Dedifferentiated amniotic fluid mesenchymal stem cell (primary cell): ENCODE results near the gene PTMA.
"Not testable (repeated sequence)": the region's sequence is repeated elsewhere in the genome, so short reads cannot be mapped to it uniquely, and the experiment has no call there.

Source experiments
- DNase-seq: peaks from one replicate; pipeline ENCODE4 v3.0.0-alpha.2; 2016; ENCODE audit errors: extremely low spot score

PTMA gene

DNA sequence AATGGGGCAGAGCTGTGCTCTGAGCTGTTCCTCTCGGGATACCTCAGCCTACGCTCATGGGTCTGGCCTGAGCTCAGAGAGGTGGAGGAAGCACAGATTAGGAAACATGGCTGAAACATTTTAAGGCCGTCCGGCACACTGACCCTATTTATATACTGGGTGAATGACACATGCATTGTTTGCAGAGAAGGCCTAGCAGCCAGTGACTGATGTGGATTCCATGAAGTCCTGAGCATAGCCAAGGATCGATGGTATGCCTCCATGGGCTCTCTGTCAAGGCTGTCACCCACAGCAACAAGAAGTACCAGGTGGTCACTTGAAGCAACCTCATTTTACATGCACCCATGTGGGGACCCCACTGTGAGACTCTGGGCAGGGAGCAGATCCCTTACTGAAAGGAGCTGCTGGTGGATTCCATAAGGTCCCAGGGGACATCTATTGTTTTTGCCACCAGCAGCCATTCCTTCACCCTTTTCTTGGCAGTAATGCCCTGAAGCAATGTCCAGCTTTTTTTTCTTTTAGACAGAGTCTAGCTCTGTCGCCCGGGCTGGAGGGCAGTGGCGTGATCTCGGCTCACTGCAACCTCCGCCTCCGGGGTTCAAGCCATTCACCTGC is 8.4 kb downstream of the PTMA start:
- no peak for DNase-seq

DNA sequence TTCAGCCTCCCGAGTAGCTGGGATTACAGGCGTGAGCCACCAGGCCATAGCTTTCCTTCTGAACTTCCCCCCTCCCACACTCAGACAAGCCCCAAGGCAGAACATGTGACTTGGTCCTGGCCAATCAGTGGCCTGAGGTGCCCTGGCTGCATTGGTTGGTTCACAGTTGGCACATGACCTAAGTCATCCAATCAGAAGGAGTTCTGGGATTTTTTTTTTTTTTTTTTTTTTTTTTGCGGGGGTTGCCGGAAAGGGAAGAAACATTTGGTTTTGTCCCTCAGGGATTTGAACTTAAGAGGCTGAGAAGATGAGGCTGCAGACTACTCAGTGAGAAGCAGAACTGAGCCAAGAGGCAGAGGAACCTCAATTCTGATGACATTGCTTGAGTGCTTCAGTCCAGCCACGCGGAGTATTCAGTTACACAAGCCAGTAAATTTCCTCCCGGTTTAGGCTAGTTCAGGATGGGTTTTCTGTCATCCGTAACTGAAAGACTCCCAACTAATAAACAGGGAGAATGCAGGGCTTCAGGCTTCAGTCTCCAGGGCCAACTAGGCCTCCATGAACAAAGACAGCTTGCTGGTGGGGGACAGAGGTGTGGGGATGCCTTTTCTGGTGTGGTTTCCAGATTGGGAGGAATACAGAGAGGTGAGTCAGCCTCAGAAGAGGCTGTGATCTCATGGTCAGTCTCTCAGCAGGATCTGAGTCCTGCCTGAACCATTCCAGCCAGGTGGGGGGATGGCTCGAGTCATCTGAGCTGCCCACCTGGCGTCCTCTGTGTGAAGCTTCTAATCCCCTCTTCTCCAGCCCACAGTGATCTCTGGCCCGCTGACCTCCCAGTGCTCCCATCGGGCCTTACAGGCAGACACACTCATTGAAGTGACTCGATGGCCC is 9.2 kb downstream of the PTMA start:
- DNase-seq = no peak

DNA sequence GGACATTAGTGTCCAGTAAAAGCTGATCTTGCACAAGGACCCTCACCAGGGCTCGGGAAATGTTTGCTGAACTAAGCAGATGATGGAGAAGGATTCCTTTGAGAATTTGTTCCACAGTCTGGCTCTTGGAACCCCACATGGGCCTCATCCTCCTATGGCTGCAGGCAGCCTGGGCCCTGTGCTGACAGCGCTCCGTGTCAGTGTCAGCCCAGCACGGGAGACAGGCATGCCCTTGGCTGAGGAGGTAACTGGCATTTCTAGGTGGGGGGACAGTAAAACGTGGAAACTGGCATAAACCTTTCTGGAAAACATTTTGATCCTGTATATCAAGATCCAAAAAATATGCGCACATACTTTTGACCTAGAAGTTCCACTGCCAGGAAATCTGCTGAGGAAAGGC is 10.5 kb downstream of the PTMA start:
- no peak for DNase-seq

DNA sequence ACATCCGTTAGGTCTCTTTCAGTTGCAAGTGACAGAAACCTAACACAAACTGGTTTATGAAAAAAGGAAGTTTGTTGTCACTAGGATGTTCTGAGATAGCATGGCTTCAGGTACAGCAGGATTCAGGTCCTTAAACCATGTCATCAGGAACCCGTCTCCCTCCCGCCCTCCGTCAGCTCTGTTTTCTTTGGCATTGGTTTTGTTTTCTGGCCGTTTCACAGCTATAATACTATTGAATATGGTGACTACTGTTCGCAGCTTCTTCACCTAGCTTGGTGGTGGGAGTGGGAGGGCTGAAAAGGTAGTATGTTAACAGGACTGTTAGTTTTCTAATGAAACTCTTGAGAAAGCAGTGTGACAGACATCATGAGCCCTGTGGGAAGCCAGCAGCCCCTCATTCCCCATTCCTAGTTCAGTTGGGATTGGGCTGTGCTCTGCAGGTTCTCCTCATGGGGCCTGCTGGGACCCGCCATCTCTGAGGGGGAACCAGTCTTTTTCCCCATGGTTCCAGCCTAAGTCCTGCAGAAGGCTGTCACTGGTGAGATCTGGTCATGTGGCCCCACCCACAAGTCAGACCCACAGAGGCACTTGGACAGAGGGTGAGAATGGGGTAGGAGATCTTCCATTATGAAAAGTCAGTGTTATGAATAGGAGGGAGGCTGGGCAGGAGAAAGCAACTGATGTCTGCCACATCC is 12.1 kb downstream of the PTMA start:
- no peak for DNase-seq

DNA sequence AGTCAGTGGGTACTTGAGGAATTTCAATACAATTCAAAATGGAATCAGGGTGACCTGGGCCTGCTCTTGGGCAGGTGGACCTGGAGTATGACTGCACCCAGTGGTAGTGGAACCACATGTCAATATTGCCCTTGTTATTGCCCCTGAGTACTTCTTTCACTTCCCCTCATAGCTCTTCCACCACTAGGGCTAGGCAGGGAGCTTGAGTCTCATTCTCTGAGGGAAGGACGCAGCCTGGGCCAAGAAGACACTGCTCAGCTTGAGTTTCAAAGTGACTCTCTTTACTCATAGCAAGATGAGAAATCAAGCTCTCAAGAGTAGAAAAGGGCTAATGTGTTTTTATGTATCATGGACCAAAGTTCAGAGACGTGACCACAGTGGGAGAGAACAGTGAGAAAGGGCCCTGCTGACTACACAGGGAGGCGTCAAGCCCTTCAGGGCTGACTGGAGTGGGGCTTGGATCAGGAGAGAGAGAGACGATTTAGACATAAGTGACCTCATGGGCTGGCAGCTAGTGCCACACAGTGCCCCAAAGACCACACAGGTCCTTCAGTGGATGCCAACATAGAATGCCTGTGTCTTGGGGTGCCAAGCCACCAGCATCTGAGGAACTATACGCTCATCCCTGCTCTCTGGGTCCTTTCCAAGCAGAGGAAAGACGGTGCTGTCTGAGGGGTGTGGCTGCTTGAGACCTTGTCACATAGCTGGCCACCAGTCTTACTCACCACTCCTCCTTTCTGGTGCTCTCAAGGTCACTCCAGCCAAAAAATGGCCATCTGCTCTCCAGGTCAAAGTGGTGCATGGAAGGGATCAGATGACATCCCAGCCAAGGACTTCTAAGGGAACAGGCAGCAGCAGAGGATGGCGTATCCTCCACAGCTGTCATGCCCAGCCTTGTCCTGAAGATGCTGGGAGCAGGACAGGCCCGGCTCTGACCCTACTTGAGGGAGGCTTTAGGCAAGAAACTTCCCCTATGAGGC is 13.0 kb downstream of the PTMA start:
- no peak for DNase-seq

DNA sequence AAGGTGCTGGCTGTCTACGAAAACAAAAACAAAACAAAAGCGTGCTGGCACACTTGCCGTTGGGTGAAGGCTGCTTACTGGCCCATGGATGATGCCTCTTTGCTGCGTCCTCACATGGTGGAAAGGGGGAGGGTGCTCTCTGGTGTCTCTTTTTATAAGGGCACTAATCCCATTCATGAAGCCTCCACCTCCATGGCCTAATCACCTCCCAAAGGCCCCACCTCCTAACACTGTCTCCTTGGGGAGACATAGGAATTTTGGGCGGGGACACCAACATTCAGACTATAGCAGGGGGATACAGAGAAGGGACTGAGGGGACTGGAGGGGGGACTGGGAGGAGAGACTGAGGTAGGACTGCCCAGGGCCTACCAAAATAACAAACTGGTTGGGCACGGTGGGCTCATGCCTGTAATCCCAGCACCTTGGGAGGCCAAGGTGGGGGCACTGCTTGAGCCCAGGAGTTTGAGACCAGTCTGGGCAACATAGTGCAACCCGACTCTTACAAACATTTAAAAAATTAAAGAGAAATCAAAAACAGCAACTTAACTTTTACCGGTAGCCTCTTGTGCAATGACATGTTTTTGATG is 14.5 kb downstream of the PTMA start:
- DNase-seq = no peak

DNA sequence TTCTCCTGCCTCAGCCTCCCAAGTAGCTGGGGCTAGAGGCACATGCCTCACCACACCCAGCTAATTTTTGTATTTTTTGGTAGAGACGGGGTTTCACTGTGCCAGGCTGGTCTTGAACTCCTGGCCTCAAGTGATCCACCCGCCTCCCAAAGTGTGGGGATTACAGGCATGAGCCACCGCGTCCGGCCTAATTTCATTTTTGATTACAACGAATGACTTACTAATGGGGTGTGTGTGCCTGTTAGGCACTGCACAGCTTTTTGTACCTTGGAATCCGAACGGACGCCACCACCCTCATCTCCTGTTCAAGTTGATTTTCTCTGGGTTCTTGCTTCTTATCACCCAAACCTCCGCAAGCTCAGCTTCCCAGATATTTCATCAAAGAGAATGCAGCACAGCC is 17.2 kb downstream of the PTMA start:
- no peak for DNase-seq

DNA sequence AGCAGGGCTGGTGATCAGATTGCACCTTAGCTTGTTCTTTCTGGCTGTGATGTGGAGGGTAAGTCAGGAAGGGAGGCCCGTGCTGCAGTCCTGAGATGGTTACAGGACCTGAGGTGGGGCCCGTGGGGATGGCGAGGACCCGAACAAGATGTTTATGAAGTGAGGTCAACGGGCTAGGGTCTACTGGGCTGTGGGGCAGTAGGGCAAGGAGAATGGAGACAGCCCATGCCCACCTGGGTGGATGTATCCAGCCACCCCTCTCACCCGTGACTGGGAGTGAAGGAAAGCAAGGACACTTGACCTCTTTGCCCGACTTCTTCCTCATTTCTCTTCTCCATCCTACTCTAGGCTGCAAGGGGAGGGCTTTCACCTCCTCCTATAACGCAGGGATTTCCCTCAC is 18.0 kb downstream of the PTMA start:
- no peak for DNase-seq

DNA sequence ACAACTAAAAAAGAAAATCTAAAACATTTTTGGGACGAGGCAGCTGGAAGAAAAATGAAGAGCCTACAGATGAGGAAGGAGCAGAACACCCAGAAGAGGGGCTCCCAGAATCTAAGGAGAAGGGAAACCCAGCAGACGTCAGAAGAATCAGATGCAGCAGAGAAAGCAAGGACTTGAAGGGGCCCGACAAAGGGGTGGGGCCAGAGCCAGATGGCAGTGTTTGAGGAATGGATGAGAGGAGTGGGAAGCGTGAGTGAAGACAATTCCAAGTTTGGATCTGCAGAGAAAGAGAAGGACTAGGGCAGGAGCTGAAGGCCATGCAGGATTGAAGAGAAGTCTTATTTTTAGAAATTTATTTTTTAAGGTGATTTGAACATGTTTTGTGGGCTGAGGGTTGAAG is 19.3 kb downstream of the PTMA start:
- no peak for DNase-seq

DNA sequence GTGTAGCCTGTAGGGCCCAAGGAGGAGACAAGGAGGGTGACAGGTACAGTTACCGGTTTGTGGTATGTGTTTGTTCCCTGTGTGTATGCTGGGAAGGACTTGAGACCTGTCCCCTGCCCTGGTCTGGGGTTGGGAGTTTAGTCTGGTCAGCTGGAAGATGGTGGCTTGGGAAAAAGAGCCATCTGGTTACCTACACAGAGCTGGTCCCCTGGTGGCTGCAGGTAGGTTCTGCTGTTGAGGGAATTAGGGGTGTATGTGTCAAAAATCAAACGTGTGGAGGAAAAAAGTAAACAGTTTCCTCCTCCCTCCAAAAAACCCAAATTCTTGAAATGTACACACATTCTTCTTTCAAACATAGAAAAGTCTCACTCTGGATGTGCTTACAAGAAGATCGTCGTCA is 24.3 kb downstream of the PTMA start:
- DNase-seq = no peak

DNA sequence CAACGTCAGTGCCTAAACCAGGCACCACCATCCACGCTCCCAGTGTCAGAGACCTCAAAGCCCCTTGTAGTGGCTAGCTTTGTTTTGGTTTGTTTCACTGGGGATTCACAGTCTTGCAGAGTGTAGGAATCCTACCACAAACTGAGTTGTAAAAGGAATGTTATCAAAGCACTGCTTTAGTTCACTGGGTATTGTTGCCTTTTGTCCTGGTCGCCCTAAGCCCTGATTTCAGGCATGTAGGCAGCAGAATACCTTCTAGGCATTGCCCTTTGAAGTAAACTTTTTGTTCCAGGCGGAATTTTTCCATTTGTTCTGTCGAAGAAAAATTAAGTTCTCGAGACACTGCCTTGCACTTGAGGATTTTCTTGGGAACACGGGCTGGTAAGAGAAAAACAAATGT is 29.4 kb downstream of the PTMA start:
- no peak for DNase-seq

DNA sequence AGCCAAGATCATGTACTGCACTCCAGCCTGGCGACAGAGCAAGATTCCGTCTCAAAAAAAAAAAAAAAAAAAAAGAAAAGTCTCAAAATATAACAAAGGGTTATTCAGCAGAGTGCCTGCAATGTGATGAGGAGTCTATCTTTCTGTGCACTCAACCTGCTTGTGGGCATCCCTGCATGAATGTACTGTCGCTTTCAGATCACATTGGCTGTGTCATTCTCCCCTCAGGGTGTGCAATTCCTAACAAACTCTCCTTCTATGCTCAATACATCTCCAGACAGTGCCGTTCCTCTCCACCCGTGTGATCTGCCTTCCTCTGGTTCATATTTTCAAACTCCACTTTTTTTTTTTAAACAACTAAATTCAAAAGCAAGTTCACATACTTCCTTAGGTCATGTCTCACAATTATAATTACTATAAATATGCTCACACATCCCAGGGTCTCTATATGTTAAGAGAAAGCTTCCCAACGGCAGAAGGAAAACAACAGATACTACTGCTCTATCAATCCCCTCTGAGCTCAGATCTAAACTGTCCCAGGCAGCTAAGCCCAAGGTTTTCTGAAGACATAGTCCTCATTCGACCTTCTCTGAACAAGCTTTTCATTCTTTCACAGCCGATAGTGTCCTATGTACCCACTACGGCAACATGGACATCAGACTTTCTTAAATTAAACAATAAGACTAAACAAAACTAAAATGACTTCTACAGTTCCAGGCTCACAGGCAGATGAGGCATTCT is 35.2 kb downstream of the PTMA start:
- DNase-seq = no peak

DNA sequence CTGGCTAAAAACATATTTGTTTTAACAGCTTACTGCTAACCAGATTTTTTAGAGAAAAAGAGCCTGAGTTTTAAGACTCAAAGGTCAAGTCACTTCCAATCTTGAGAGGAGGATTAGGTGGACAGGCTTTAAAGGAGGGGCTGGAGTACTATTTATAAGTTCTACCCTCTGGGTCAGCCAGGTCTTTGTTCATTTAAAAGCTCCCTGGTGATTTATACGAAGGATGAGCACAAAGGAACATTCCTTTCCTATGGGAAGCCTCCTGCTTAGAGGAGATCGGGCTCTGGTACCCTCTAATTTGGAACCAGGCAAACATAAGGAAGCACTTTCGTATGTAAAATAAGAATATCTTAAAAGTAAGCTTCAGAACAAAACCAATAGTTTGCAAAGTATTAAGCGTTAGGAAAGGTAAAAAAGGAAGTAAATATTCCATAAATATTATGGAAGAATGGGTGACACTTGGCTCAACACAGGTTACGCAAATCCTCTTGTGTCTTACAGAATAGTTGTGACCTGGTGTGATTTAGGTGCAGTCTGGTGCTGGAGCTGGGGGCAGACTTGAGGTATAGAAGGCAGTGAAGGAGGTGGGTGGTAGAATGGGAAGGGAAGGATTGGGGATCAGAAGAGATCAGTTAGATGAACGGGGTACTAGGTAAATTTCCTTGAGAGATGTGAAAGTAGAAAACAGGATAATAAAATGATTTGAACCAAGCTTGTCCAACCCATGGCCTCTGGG is 37.1 kb downstream of the PTMA start:
- no peak for DNase-seq

DNA sequence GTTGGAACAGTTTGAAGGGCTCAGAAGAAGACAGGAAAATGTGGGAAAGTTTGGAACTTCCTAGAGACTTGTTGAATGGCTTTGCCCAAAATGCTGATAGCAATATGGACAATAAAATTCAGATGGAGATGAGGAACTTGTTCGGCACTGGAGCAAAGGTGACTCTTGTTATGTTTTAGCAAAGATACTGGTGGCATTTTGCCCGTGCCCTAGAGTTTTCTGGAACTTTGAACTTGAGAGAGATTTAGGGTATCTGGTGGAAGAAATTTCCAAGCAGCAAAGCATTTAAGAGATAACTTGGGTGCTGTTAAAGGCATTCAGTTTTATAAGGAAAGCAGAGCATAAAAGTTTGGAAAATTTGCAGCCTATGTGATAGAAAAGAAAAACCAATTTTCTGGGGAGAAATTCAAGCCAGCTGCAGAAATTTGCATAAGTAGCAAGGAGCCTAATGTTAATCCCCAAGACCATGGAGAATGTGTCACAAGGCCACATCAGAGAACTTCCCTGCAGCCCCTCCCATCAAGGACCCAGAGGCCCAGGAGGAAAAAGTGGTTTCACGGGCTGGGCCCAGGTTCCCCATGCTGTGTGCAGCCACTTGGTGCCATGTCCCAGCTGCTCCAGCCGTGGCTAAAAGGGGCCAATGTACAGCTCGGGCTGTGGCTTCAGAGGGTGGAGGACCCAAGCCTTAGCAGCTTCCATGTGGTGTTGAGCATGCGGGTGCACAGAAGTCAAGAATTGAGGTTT is 40.0 kb downstream of the PTMA start:
- not testable (repeated sequence) for DNase-seq

DNA sequence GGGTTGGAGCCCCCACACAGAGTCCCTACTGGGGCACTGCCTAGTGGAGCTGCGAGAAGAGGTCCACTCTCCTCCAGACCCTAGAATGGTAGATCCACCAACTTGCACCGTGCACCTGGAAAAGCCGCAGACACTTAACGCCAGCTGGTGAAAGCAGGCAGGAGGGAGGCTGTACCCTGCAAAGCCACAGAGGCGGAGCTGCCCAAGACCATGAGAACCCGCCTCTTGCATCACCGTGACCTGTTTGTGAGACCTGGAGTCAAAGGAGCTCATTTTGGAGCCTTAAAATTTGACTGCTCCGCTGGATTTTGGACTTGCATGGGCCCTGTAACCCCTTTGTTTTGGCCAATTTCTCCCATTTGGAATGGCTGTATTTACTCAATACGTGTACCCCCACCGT is 40.7 kb downstream of the PTMA start:
- DNase-seq = not testable (repeated sequence)

DNA sequence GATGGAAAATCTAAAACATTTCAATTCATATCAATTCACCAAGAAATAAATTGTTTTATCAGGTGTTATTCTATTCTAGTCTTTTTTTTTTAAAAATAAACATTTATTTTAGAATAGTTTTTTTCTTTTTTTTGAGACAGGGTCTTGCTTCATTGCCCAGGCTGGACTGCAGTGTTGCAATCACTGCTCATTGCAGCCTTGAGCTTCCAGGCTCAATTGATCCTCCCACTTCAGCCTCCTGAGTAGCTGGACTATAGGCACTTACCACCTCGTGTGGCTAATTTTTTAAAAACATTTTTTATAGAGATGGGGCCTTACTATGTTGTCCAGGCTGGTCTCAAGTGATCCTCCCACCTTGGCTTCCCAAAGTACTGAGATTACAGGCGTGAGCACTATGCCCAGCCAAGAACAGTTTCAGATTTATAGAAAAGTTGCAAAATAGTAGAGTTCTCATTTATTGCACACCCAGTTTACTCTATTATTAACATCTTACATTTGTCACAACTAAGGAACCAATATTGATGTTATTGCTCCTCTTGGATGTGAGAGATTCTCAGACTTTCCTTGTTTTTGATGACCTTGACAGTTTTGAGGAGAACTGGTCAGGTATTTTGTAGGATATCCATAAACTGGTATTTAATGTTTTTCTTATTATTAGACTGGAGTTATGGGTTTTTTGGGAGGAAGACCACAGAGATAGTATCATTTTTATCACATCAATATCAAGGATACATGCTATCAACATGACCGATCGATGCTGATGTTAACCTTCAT is 42.9 kb downstream of the PTMA start:
- no peak for DNase-seq

DNA sequence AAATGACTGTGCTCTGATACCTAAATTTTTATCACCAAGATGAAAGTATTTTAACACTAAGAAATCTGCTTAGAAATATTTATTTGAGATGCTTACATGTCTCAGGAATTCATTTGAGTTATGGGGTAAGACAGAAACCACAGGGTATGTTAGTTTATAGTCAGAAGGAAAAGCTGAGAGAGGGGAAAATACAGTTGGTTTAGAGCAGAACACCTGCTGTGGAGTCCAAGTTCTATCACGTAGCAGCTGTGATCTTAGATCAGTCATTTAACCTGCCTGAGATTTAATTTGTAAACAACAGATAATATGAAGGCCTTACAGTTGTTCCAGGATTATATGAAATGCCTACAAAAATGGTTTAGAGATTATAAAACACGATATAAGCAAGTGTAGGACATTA is 43.7 kb downstream of the PTMA start:
- DNase-seq = no peak

DNA sequence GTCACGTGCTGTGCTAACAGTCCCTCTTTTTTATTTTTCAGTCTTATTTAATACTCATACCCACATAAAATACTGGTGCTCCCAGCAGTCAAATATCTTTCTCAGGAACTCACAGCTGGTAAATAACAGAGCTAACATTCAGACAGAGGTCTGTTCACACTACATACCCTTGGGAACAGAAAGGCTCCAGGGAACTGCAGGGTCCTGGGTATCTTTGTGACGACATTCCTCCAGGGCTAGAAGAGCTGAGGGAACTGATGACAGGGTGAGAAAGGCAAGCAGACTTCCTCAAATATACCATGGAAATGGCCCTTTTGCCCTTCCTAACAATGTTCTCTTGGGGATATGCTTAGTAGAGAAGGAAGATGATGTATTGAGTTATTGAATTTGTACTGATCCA is 53.4 kb downstream of the PTMA start:
- no peak for DNase-seq
